Liver (tissue), 9 donors: Measurements from ENCODE around the gene SPTLC2. TPM values are rescaled to one million over a fixed set of nuclear protein-coding genes. Genes with fewer than 3 reads are reported as not detected.

ENCODE experiments used
- DNase-seq: peaks from one replicate; pipeline ENCODE4 v3.0.0-alpha.2; 2017; ENCODE audit warnings: low spot score
- H3K27ac ChIP-seq, 2 donors: one replicate each; pipeline ENCODE4 v1.7.0; 2013; ENCODE audit warnings: inconsistent platforms in 2 of 2, low read length in 2 of 2, control low read depth in 1 of 2, low read depth in 1 of 2, mild to moderate bottlenecking in 1 of 2
- H3K27me3 ChIP-seq, 4 donors: one replicate each; pipeline versions ENCODE4 v1.6.1 to v1.7.0; 2013; ENCODE audit warnings: low read length in 3 of 4, inconsistent platforms in 1 of 4, mild to moderate bottlenecking in 1 of 4, moderate library complexity in 1 of 4; ENCODE audit not compliant: control insufficient read depth in 4 of 4, insufficient read depth in 4 of 4
- H3K36me3 ChIP-seq, 4 donors: one replicate each; pipeline versions ENCODE4 v1.6.1 to v1.7.0; 2013; ENCODE audit warnings: low read length in 3 of 4, mild to moderate bottlenecking in 3 of 4, low read depth in 1 of 4, moderate library complexity in 1 of 4; ENCODE audit not compliant: control insufficient read depth in 4 of 4, insufficient read depth in 3 of 4
- H3K4me1 ChIP-seq, 4 donors: one replicate each; pipeline versions ENCODE4 v1.6.1 to v1.7.0; 2013; ENCODE audit warnings: low read length in 3 of 4, mild to moderate bottlenecking in 3 of 4, moderate library complexity in 1 of 4; ENCODE audit not compliant: control insufficient read depth in 4 of 4, insufficient read depth in 4 of 4
- H3K4me3 ChIP-seq, 3 donors: one replicate each; pipeline versions ENCODE4 v1.6.1 to v1.7.0; 2013; ENCODE audit warnings: low read length in 3 of 3, control low read depth in 1 of 3, low read depth in 1 of 3, mild to moderate bottlenecking in 1 of 3
- H3K9ac ChIP-seq, 2 donors: one replicate each; pipeline ENCODE4 v1.7.0; 2013; ENCODE audit warnings: low read length in 2 of 2, mild to moderate bottlenecking in 2 of 2, moderate library complexity in 2 of 2, control low read depth in 1 of 2, low read depth in 1 of 2
- H3K9me3 ChIP-seq, 4 donors: one replicate each; pipeline versions ENCODE4 v1.6.1 to v1.7.0; 2013; ENCODE audit warnings: low read length in 3 of 4; ENCODE audit not compliant: control insufficient read depth in 4 of 4
- ATF3 ChIP-seq: IDR thresholded peaks from 2 replicates; pipeline ENCODE4 v1.6.1; 2016; ENCODE audit warnings: antibody characterized with exemption
- CTCF ChIP-seq: fragments of 150-350 bp; IDR thresholded peaks from 2 replicates; pipeline ENCODE4 v1.5.1; 2017; ENCODE audit warnings: improper control_type of control experiment, low read depth, low read length; ENCODE audit not compliant: missing input control
- EGR1 ChIP-seq, 2 donors: IDR thresholded peaks; 2 replicates each; pipeline ENCODE4 v1.6.1; 2016 to 2018; ENCODE audit warnings: antibody characterized with exemption in 2 of 2, low read depth in 2 of 2
- FOXA1 ChIP-seq: IDR thresholded peaks from 2 replicates; pipeline ENCODE4 v1.6.1; 2016; ENCODE audit warnings: antibody characterized with exemption
- FOXA2 ChIP-seq: IDR thresholded peaks from 2 replicates; pipeline ENCODE4 v1.6.1; 2016; ENCODE audit warnings: antibody characterized with exemption
- GABPA ChIP-seq, 2 donors: IDR thresholded peaks in 1 of 2; conservative IDR thresholded peaks in 1 of 2; 2 replicates each; pipeline ENCODE4 v1.6.1; 2016; ENCODE audit warnings: antibody characterized with exemption in 2 of 2, mild to moderate bottlenecking in 1 of 2, moderate library complexity in 1 of 2
- HNF4A ChIP-seq, 2 donors: conservative IDR thresholded peaks; 2 replicates each; pipeline ENCODE4 v1.6.1; 2016; ENCODE audit warnings: antibody characterized with exemption in 2 of 2, mild to moderate bottlenecking in 2 of 2
- JUND ChIP-seq, 2 donors: IDR thresholded peaks; 2 replicates each; pipeline ENCODE4 v1.6.1; 2016; ENCODE audit warnings: antibody characterized with exemption in 2 of 2
- MAX ChIP-seq: IDR thresholded peaks from 2 replicates; pipeline ENCODE4 v1.6.1; 2016; ENCODE audit warnings: antibody characterized with exemption
- NR2F2 ChIP-seq: IDR thresholded peaks from 2 replicates; pipeline ENCODE4 v1.6.1; 2016; ENCODE audit warnings: antibody characterized with exemption
- RAD21 ChIP-seq, 2 donors: IDR thresholded peaks; 2 replicates each; pipeline ENCODE4 v1.6.1; 2016; ENCODE audit warnings: antibody characterized with exemption in 2 of 2, mild to moderate bottlenecking in 2 of 2
- REST ChIP-seq: IDR thresholded peaks from 2 replicates; pipeline ENCODE4 v1.6.1; 2016; ENCODE audit warnings: antibody characterized with exemption, mild to moderate bottlenecking
- TAF1 ChIP-seq: conservative IDR thresholded peaks from 2 replicates; pipeline ENCODE4 v1.6.1; 2016; ENCODE audit warnings: antibody characterized with exemption, mild to moderate bottlenecking
- ZBTB33 ChIP-seq: IDR thresholded peaks from 2 replicates; pipeline ENCODE4 v1.6.1; 2016; ENCODE audit warnings: antibody characterized with exemption
- WGBS: extraction: QIAGEN DNeasy Blood & Tissue Kit; methylation state at CpG from one replicate; pipeline ENCODE4 v1.1.7; 2013; 5-methylcytosine and 5-hydroxymethylcytosine counted together
- polyA plus RNA-seq, 2 donors: library from polyadenylated mRNA; stranded (reverse) in 1 of 2; unstranded in 1 of 2; fragments of 200-250 nt in 1 of 2; fragments of >200 nt in 1 of 2; fragmentation: Nextera tagmentation in 1 of 2; extraction: Ambion mirVana in 1 of 2; gene quantifications; one replicate each; pipeline versions ENCODE4 v1.2.1 to v1.2.3, GENCODE V29; 2013 to 2015
- total RNA-seq, 2 donors: library from RNA; depleted of rRNA; stranded (reverse); fragments of >200 nt; gene quantifications; one replicate each; pipeline ENCODE4 v1.2.3, GENCODE V29; 2014
- donor health status: healthy.
- donor health status: healthy.
- donor health status: healthy.
- donor health status: healthy.
- donor health status: healthy.

Gene SPTLC2
- total and polyA plus RNA-seq, 4 donors: 3.9 to 19.2 (median 9.9) TPM

GRCh38 chr14:77590845-77591485 lies 25.5 kb downstream of the SPTLC2 start:
- H3K4me3 ChIP-seq: no peak overlapping the region
- no peak for TF ChIP-seq REST
- TF ChIP-seq MAX: no peak
- no peak for TF ChIP-seq ZBTB33
- no peak for TF ChIP-seq GABPA (IDR thresholded peaks at IDR 0.05 in 1 of 2, conservative IDR thresholded peaks at IDR 0.05 in 1 of 2)
- TF ChIP-seq HNF4A (conservative IDR thresholded peaks at IDR 0.05): no peak
- TF ChIP-seq FOXA1: no peak
- no peak for TF ChIP-seq RAD21 (IDR thresholded peaks at IDR 0.05)
- no peak for TF ChIP-seq FOXA2
- no peak for TF ChIP-seq JUND (IDR thresholded peaks at IDR 0.05)
- no peak for TF ChIP-seq ATF3
- TF ChIP-seq EGR1 (IDR thresholded peaks at IDR 0.05; ENCODE audit: low read depth in 2 of 2): no peak
- no peak for DNase-seq
- peaks cover 0 to 5% (median 2%) of the 10 kb centered on the region in 4 donors for H3K36me3 ChIP-seq
- H3K27me3 ChIP-seq: no peaks in the 10 kb centered on the region
- H3K4me1 ChIP-seq: peaks cover 0 to 6% (median 3%) of the 10 kb centered on the region in 4 donors
- H3K27ac ChIP-seq: peak overlapping the region in 1 of 2 donors; percentile 22
- H3K9me3 ChIP-seq: no peaks in the 10 kb centered on the region
- H3K9ac ChIP-seq: peak overlapping the region in 1 of 2 donors; percentile 58
- 66% methylated on average over 6 of the region's 6 CpGs for WGBS

- no peak for DNase-seq
- Histone ChIP-seq H3K27me3 (no peaks in the 10 kb centered on the region), H3K4me1 (peaks cover 0 to 6% (median 3%) of the 10 kb centered on the region in 4 donors), H3K36me3 (no peaks in the 10 kb centered on the region), H3K9me3 (no peaks in the 10 kb centered on the region), H3K4me3 (no peak overlapping the region), H3K9ac (no peak overlapping the region), H3K27ac (no peak overlapping the region)
- WGBS: 68% methylated on average over 5 of the region's 5 CpGs
- no peak for TF ChIP-seq ZBTB33
- no peak for TF ChIP-seq MAX
- TF ChIP-seq GABPA (IDR thresholded peaks at IDR 0.05 in 1 of 2, conservative IDR thresholded peaks at IDR 0.05 in 1 of 2): no peak
- TF ChIP-seq RAD21 (IDR thresholded peaks at IDR 0.05): no peak
- TF ChIP-seq JUND (IDR thresholded peaks at IDR 0.05): no peak
- no peak for TF ChIP-seq FOXA1
- TF ChIP-seq HNF4A (conservative IDR thresholded peaks at IDR 0.05): no peak
- TF ChIP-seq CTCF: no peak
- TF ChIP-seq EGR1 (IDR thresholded peaks at IDR 0.05; ENCODE audit: low read depth in 2 of 2): no peak
- TF ChIP-seq TAF1: no peak
- TF ChIP-seq FOXA2: no peak
- no peak for TF ChIP-seq ATF3
- no peak for TF ChIP-seq NR2F2
- TF ChIP-seq REST: no peak
Measured at GRCh38 chr14:77589099-77589498, 27.3 kb downstream of the SPTLC2 start.
